NCI-H82 (cell line): Measurements from ENCODE around the gene GAB3.
"Not testable (repeated sequence)": the region's sequence is repeated elsewhere in the genome, so short reads cannot be mapped to it uniquely, and the experiment has no call there.

Source experiments
- DNase-seq: peaks from one replicate; lab custom pipeline; 2025; lab: John Stamatoyannopoulos, UW

GAB3 gene

DNA sequence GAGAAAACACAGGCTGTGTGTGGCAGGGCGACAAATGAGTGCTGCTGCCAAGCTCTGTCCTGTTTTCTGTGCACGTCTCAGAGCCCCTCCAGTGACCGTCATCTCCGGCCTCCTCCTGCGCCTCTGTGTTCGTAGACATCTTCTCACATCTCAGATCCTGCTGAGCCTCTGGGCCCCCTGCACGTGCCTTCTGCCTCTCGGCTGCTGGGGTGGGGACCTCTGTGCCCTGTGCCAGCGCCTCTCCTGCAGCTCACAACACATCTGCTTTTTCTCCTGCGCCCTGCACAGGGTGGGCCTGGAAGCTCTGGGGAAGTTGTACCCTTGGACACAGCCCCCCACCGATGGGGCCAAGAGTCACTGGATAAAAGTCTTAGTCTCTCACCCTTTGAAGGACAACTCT is 95.1 kb downstream of the GAB3 start:
- DNase-seq, result no peak

DNA sequence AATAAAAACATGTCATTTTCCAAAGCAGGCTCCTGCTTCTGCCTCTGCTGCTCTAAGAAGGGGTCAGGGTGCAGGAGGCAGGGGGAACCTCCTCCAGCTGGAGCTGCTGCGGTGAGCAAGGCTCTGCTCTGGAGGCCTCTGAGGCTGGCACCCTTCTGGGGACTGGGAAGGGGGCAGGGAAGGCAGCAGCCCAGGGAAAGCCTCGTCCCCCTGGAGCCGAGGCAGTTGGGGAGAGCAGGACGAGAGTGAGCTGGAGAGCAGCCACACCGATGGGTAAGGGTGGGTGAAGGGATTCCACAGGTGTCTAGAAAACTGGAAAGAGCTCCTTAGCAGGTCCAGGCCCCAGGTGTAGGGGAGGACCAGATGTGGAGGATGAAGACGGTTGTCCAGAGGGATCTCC is 95.5 kb downstream of the GAB3 start:
- DNase-seq, result no peak

DNA sequence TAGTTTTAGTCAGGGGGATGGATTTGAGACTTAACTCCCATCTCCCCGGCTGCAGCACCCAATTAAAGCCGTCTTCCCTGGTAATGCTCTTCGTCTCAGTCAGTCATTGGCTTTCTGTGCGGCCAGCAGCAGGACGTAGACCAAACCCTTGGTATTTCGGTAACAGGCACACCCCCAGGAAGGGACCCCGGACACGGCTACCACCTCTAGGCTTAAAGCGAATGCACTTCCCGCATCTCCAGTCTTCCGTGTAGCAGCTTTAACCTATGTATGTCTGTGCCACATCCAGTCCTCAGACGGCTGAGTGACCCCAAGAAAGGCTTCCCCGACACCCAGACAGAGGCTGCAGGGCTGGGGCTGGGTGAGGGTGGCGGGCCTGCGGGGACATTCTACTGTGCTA is 96.0 kb downstream of the GAB3 start:
- DNase-seq, result no peak

DNA sequence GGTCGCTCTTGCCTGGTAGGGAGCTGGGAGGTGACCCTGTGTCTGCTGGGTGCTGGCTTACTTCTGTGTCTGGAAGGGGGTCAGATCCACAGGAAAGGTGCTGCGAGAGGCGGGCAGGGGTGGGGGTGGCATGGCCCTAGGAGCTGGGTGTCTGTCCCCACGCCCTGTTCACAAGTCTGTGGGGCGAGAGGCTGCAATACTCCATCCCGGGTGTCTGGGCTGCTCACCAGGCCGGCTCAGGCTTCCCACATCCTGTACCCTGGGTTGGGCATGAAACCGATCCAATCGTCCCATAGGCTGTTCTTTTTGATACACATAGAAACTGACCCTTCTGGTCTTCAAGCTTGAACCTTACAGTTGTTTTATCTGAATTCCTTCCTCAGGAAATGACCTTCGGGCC is 96.5 kb downstream of the GAB3 start:
- DNase-seq, result no peak

DNA sequence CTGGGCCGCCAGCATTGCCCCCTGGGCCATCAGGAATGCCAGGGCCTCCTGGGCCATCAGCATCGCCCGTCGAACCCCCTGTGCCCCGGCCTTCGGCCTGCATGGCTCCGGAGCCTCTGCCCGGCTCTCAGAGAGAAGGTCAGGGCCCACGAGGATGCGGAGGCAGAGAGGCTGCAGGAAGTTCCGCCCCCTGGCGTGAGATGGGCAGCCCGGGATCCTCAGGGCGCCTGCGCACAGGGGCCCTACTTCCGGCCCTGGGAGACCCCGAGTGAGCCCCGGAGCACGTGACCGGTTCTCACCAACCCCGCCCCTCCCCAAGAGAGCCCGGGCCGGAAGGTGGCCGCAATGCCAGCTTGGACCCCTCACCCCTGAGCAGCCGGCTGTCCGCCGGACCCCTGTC is 97.5 kb downstream of the GAB3 start, which contains the start of gene CTAG2:
TSS of gene CTAG2 (minus strand) at position 167 of the 400 bp plus-strand sequence. CDS start at position 103, 64 bp downstream.
- DNase-seq, result not testable (repeated sequence)

DNA sequence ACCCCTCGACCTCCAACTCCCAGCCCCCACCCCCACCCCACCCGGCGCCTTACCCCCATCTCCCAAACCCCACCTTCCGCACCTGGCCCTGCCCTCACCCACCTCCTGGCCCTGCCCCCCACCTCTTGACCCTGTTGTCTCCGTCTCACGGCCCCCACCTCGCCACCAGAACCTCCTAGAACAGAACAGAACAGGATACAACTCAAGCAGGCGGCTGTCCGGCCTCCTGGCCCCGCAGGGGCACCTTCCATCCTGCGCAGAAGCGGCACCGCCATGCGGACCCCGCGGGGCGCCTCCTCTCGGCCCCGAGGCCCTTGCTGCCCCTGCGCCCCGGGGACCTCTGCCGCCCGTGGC is 97.9 kb downstream of the GAB3 start:
- no peak for DNase-seq

DNA sequence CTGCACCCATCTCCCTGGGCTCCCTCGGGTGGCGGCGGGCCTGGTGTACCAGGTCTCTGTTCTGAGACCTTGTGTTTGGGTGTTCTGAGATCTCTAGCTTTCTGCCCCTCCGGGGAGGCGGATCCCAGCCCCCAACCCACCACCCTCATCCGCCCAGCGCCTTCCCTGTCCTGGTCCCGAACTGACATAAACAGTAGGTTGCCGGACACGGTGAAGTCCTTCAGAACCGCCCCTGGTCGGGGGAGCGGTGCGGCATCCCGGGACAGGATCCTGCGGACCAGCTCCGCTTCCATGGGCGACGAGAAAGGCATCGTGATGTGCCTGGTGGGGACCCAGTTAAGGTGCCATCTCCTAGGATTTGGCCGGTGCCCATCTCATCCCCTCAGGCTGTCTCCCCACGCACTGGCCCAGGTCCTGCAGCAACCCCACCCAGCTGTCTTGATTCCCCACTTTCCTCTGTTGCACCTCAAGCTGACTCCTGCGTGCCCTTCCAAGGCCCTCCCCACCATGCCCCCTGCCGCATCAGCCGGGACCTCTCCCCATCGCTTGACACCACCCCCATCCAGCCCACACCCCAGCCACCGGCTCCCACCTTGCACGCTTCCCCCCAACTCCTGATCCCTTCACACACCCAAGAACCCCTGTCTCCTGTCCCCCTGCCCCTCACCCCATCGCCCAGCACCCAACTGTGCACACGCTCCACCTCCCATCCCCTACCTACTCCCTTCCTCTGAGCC is 98.4 kb downstream of the GAB3 start:
- DNase-seq, result no peak

DNA sequence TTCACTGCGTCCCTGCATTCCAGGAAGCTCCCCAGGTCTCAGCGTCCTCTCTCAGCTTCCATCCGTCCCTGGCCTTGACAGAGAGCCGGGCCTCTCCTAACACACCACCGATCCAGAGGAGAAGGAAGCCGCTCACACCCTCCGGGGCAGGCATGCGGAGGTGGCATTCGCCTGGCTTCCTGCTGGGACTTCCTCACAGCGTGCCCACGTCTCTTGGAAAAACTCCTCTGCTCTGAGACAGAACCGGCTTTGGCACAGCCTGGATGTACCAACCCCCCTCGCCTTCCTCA is 100.7 kb downstream of the GAB3 start:
- no peak for DNase-seq

DNA sequence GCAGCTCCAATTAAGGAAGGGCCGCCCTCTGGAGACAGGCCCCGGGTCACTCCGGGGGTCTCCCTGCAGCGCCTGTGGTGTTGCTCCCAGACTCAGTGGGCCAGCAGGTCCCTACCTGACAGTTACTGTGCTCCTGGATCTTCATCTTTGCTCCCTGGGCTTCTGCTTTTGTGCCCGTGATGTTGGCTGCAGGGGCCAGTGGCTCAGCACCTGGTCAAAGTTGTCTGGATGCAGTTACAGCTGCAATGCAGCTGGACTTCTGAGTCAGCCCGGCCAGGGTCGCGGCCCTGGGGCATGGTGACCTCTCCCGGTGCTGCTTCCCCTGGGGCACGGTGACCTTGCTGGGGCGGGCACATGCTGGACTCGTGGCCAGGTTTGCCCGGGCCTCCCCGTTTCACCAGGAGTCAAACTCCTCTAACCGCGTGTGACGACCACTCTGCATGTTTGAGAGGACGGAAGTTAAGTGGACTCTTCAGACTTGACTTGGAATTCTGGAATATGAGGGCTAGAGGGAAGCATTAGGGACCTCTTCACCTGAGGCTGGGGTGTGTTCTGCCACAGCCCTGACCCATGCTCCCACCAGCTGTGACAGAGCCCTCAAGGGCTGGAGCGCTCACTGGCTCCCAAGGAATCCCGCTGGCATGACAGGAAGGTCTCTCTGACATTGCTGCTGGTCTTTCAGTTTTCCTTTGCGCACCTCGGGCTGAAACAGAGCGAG is 101.2 kb downstream of the GAB3 start:
- DNase-seq, result no peak

DNA sequence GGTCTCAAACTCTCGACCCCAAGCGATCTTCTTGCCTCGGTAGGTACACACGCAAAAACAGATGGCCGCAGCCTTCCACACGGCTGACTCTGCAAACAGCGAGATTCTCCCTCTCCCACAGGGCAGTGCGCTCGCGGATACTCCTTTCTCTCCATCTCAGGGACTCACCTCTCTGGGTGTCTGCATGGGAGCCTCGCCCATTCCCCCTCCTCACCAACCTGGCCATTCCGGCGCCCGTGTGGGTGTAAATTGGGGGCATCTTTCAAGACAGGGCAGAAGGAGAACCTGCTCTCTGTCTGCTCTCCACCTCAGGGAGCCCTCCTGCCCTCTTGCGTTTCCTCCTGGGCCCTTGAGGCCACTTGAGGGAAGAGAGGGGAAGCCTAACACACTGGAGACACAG is 101.9 kb downstream of the GAB3 start:
- no peak for DNase-seq

DNA sequence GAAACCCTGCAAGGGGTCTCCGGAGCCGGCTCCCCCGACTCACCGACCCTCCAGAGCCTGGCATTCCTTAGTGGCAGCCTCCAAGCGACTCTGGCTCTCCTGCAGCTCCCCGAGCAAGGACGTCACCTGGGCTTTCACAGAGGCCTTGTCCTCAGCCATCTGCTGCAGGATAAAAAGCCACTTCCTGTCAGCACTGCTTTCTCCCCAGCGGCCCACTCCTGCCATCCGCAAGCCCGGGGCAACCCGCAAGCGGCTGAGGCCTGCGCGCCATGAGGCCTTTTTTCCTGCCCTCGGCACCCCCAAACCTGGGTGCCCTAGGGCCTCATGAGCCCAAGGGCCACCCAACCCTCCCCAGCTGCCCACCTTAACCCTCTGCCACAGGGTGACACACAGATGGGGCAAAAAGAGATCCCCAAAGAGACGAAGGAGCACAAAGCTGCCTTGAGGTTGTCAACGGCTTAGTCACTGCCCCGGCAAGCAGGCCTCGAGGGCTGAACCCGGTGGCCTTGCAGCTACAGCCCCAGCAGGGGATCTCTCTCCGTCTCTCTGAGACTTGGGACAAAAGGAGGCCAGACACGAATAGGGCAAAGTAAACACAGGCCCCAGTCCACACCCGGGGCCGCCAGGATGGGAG is 105.0 kb downstream of the GAB3 start:
- DNase-seq, result not testable (repeated sequence)

DNA sequence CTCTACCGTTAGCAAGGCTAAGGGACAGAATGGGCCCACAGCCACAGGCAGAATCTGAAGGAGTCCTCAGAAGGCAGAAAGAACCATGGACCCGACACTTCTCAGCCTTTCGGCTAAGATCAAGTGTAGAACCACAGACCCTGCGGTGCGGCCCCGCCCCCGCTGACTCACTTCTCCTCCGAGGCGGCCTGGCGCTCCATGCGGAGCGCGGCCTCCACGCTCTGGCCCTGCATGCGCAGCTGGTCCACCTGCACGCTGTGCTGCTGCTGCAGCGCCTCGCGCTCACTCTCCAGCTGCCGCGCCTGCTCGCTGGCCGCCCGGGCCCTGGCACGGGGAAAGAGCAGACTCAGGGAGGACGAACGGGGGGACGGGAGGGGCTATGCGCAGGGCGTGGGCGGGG is 107.2 kb downstream of the GAB3 start:
- not testable (repeated sequence) for DNase-seq

DNA sequence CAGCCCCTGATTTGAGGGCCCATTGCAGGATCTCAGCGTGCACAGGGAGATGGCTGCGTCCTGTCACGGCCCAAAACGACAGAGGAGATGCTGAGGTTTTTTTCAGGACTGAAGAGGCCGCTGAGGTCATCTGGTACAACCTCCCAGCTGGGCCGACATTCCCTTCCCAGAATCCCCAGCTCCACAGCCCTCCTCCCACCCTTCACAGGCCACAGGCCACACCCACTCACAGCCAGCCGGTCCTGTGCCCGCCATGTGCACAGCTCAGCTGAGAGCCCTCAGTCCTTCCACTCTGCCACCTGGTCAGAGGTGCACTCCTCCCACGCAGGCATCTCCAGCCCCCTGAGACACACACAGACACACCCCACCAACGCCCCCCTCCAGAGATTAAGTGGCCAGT is 109.1 kb downstream of the GAB3 start:
- DNase-seq, result not testable (repeated sequence)

DNA sequence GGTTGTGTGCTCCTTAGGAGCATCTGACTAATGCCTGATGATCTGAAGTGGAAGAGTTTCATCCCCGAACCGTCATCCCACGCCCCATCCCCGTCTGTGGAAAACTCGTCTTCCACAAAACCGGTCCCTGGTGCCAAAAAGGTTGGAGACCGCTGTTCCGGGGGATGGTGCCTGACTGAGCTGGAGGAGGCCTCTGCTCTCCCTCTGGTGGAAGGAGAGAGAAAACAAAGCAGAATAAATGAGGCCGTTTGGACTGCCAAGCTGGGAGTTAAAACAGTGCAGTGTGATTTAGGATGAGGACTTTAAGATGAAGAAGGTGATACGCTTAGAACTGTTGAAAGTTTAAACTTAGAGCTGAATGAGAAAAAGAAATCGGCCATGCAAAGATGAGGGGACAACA is 117.2 kb downstream of the GAB3 start:
- DNase-seq, result not testable (repeated sequence)

DNA sequence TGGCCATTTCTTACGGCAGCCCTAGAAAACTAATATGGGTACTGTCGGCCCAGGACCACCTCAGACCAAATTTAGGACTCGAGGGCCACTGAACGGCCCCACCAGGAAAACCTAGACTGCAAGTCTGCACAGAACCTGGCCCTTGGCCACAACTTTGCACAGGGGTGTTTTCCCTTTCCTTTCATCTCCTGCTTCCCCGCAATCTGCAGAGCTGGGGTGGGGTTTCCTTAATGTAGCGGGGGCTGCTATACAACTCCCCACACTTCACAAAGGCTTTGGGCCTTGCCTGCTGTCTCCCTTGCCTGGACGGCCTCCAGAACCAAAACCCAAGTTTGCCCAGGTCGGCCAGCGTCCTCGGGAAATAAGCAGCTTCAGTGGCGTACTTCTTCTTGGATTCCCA is 119.9 kb downstream of the GAB3 start:
- not testable (repeated sequence) for DNase-seq

DNA sequence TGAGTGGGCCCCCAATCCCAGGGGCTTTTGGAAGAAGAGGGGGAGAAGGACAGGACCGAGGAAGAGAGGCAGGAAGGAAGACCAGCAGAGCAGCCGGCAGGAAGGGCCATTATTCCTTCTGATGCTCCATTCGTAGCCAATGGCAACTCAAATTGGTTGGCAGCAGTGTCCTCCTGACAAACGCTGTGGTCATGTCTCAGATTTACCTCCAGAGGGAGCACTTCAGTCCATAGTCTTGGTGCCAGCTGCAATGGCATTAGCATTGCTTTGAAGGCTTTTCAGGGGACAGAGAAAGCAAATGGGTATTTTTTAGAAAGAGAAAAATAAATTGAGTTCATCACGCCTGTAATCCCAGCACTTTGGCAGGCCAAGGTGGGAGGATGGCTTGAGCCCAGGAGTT is 121.9 kb downstream of the GAB3 start:
- not testable (repeated sequence) for DNase-seq
